Adrenal gland (tissue), 5 donors: ENCODE measurements around the gene SBK2.

Source experiments
- POLR2A ChIP-seq, 2 donors: fragments of 450-650 bp; IDR thresholded peaks; one replicate each; pipeline ENCODE4 v1.6.1; 2017; ENCODE audit warnings: antibody characterized with exemption in 2 of 2, mild to moderate bottlenecking in 2 of 2, moderate library complexity in 1 of 2
- TF ChIP-seq, protein P1 (sequence below), 6 experiments: fragments of 450-650 bp in 4 of 6; fragments of 200-600 bp in 2 of 6; sonication (generic) in 1 of 6; IDR thresholded peaks; 1 replicate in 5 of 6; 2 replicates in 1 of 6; pipeline versions ENCODE4 v1.5.1 to v1.8.0; 2016 to 2021; ENCODE audit warnings: antibody characterized with exemption in 6 of 6, mild to moderate bottlenecking in 2 of 6, moderate library complexity in 1 of 6
- donor health status: DM: no; HTN: no; CAD: no.

- TF ChIP-seq, protein P1, sequence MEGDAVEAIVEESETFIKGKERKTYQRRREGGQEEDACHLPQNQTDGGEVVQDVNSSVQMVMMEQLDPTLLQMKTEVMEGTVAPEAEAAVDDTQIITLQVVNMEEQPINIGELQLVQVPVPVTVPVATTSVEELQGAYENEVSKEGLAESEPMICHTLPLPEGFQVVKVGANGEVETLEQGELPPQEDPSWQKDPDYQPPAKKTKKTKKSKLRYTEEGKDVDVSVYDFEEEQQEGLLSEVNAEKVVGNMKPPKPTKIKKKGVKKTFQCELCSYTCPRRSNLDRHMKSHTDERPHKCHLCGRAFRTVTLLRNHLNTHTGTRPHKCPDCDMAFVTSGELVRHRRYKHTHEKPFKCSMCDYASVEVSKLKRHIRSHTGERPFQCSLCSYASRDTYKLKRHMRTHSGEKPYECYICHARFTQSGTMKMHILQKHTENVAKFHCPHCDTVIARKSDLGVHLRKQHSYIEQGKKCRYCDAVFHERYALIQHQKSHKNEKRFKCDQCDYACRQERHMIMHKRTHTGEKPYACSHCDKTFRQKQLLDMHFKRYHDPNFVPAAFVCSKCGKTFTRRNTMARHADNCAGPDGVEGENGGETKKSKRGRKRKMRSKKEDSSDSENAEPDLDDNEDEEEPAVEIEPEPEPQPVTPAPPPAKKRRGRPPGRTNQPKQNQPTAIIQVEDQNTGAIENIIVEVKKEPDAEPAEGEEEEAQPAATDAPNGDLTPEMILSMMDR (IDR thresholded peaks at IDR 0.05) = no peak
- no peak for TF ChIP-seq POLR2A (IDR thresholded peaks at IDR 0.05)
Observed at GRCh38 chr19:55538132-55538531, 1.2 kb upstream of the SBK2 start.
